ENCODE results near the gene TMEM248.

DNA sequence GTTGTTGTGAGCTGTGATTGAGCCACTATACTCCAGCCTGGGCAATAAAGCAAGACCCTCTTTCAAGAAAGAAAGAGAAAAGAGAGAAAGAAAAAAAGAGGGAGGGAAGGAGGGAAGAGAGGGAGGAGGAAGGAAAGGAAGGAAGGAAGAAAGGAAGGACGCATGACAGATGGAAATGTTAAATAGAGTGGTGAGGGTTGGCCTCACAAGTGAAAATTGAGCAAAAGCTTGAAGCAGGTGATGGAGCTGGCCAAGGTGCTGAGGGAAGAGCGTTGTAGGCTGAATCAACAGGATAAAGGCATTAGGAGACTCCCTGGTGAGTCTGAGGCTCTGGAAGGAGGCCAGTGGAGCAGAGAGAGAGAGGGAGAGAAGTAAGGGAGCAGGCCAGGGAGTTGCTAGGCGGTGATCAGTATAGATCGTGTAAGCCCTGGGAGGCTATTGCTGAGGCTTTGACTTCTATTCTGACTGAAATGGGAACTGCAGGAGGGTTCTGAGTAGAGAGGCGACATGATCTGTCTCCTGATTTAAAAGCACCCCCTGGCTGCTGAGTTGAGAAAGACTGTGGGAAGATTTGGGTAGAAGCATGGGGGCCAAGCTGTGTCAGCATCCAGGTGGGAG is 26.5 kb upstream of the TMEM248 start:
- TF ChIP-seq EZH2 (IDR thresholded peaks at IDR 0.05; ENCODE audit: insufficient read depth, low read length) (no peak), CTCF (IDR thresholded peaks at IDR 0.05; ENCODE audit: insufficient read depth, low read depth, low read length) (no peak)

All from astrocyte (in vitro differentiated cells and primary cell).